ENCODE results near the gene REPS1.

REPS1 gene

DNA sequence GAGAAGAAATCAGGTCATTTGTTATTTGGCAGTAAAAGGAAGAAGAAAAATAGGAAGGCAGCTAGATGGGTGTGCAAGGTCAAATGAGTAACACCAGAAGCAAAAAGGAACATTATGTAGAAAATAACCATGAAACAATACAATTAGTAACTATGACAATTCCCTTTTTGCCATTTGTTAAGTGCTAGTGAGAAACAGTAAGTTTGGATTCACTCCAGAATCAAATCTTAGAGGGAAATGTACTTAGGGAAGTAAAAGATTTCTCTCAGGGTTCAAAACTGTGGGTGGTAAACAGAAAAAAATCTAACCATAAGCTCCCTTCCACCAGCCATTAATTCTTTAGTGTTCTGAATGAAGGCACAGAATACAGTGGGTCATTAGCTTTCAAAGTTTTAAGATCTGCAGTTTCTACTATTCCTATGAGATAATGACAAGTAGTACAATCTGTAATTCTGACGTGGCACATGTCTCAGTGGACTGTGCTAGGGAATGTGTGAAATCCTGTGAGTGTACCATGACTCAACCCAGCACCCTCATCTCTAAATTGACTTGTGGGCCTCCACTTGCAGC lies 17.1 kb downstream of the REPS1 start:
- Histone ChIP-seq H3K79me2 (ENCODE audit: control insufficient read depth, insufficient read depth, low read length, unreplicated experiment) (peaks cover 76% of the 10 kb centered on the region), H3K4me3 (ENCODE audit: low read depth, low read length) (peak overlapping the region; percentile 57), H3K36me3 (ENCODE audit: insufficient read depth, low read length) (no peaks in the 10 kb centered on the region), H3K4me1 (ENCODE audit: control insufficient read depth, insufficient read depth, low read length, unreplicated experiment) (peaks cover 74% of the 10 kb centered on the region), H3K27ac (ENCODE audit: low read depth, low read length) (peak overlapping the region; percentile 99), H3K27me3 (ENCODE audit: insufficient read depth, low read length) (no peaks in the 10 kb centered on the region), H2AFZ (ENCODE audit: low read length, unreplicated experiment) (no peak overlapping the region)

DNA sequence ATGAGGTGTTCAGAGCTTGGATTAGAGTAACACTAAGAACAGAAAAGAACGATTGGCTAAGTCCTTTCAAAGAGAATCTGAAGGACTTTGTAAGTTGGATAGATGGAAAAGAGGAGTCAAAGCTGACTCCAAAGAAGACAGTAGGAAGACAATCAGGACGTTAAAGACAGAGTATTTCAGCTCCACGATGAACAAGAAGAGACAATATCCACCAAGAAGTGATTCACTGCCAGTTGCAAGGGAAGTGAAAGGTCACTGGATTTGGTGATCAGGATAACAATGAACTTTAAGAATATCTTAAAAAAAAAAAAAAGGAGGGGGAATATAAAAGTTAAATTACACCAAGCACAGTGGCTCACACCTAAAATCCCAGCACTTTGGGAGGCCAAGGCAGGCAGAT lies 17.9 kb downstream of the REPS1 start:
- no peaks in the 10 kb centered on the region for H3K27me3 ChIP-seq (ENCODE audit: insufficient read depth, low read length)
- peaks cover 74% of the 10 kb centered on the region for H3K4me1 ChIP-seq (ENCODE audit: control insufficient read depth, insufficient read depth, low read length, unreplicated experiment)
- peaks cover 75% of the 10 kb centered on the region for H3K79me2 ChIP-seq (ENCODE audit: control insufficient read depth, insufficient read depth, low read length, unreplicated experiment)
- peak overlapping the region; percentile 20 for H2AFZ ChIP-seq (ENCODE audit: low read length, unreplicated experiment)
- H3K4me3 ChIP-seq (ENCODE audit: low read depth, low read length), result peak overlapping the region; percentile 19
- H3K36me3 ChIP-seq (ENCODE audit: insufficient read depth, low read length), result no peaks in the 10 kb centered on the region
- H3K27ac ChIP-seq (ENCODE audit: low read depth, low read length), result peak overlapping the region; percentile 99

DNA sequence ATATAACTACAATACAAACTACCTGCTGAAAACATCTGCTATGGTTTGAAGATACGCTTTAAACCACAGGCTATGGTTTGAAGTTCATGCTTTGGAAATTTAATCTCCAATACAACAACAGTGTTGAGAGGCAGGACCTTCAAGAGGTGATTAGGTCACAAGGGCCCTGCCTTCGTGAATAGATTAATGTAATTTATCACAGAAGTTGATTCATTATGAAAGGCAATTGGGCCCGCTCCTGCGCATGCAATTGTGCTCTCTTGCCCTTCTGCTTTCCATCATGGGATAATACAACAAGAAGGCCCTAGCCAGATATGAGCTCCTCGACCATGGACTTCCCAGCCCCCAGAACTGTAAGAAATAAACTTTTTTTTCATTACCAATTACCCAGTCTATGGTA lies 21.2 kb downstream of the REPS1 start:
- Histone ChIP-seq H3K36me3 (ENCODE audit: insufficient read depth, low read length) (no peaks in the 10 kb centered on the region), H3K79me2 (ENCODE audit: control insufficient read depth, insufficient read depth, low read length, unreplicated experiment) (peaks cover 70% of the 10 kb centered on the region), H3K27ac (ENCODE audit: low read depth, low read length) (no peak overlapping the region), H2AFZ (ENCODE audit: low read length, unreplicated experiment) (no peak overlapping the region), H3K4me3 (ENCODE audit: low read depth, low read length) (no peak overlapping the region), H3K27me3 (ENCODE audit: insufficient read depth, low read length) (no peaks in the 10 kb centered on the region), H3K4me1 (ENCODE audit: control insufficient read depth, insufficient read depth, low read length, unreplicated experiment) (peaks cover 59% of the 10 kb centered on the region)

DNA sequence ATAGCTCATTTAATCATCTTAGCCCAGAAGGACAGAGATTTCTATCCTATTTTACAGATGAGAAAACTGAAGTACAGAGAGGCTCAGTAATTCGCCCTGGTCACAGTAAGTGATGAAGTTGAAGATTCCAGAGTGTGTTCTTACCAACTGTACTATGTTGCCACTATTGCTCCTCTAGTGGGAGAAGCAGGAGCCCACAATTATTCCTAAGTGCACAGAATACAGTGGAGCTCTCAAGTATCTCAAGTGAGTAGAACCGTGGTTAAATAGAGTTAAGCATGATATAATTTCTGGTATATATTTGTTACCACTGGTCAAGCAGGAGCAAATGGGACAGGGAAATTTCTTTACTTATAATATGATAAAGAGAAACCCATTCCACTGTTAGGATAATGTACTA lies 22.1 kb downstream of the REPS1 start:
- H3K27ac ChIP-seq (ENCODE audit: low read depth, low read length), result no peak overlapping the region
- no peak overlapping the region for H2AFZ ChIP-seq (ENCODE audit: low read length, unreplicated experiment)
- H3K4me3 ChIP-seq (ENCODE audit: low read depth, low read length), result no peak overlapping the region
- H3K36me3 ChIP-seq (ENCODE audit: insufficient read depth, low read length), result no peaks in the 10 kb centered on the region
- H3K4me1 ChIP-seq (ENCODE audit: control insufficient read depth, insufficient read depth, low read length, unreplicated experiment), result peaks cover 52% of the 10 kb centered on the region
- H3K79me2 ChIP-seq (ENCODE audit: control insufficient read depth, insufficient read depth, low read length, unreplicated experiment), result peaks cover 77% of the 10 kb centered on the region
- H3K27me3 ChIP-seq (ENCODE audit: insufficient read depth, low read length), result no peaks in the 10 kb centered on the region

GRCh38 chr6:138965291-138965874 lies 22.7 kb downstream of the REPS1 start:
- Histone ChIP-seq H2AFZ (ENCODE audit: low read length, unreplicated experiment) (no peak overlapping the region), H3K4me1 (ENCODE audit: control insufficient read depth, insufficient read depth, low read length, unreplicated experiment) (peaks cover 46% of the 10 kb centered on the region), H3K36me3 (ENCODE audit: insufficient read depth, low read length) (no peaks in the 10 kb centered on the region), H3K79me2 (ENCODE audit: control insufficient read depth, insufficient read depth, low read length, unreplicated experiment) (peaks cover 83% of the 10 kb centered on the region), H3K27ac (ENCODE audit: low read depth, low read length) (no peak overlapping the region), H3K4me3 (ENCODE audit: low read depth, low read length) (no peak overlapping the region), H3K27me3 (ENCODE audit: insufficient read depth, low read length) (no peaks in the 10 kb centered on the region)

DNA sequence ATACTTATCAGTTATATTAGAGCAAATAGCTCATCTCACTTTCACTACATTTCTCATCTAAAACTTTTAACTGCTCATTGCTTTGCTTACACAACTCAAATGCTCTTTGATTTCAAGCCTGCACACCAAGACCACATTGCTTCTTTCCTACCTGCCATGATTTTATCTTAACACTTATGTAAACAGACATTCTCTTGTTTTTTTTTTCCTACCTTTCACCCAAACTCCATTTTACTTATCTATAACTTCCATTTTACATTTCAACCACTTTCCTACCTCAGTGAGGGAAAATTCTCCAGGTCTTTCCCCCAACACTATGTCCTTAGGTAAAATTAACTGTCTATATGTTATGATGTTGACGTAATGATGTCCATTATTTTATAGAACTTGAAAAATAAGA lies 24.0 kb downstream of the REPS1 start:
- peak overlapping the region; percentile 87 for H2AFZ ChIP-seq (ENCODE audit: low read length, unreplicated experiment)
- no peaks in the 10 kb centered on the region for H3K36me3 ChIP-seq (ENCODE audit: insufficient read depth, low read length)
- peak overlapping the region; percentile 61 for H3K4me3 ChIP-seq (ENCODE audit: low read depth, low read length)
- H3K27ac ChIP-seq (ENCODE audit: low read depth, low read length), result peak overlapping the region; percentile 90
- H3K79me2 ChIP-seq (ENCODE audit: control insufficient read depth, insufficient read depth, low read length, unreplicated experiment), result peaks cover 92% of the 10 kb centered on the region
- H3K27me3 ChIP-seq (ENCODE audit: insufficient read depth, low read length), result no peaks in the 10 kb centered on the region
- peaks cover 42% of the 10 kb centered on the region for H3K4me1 ChIP-seq (ENCODE audit: control insufficient read depth, insufficient read depth, low read length, unreplicated experiment)

DNA sequence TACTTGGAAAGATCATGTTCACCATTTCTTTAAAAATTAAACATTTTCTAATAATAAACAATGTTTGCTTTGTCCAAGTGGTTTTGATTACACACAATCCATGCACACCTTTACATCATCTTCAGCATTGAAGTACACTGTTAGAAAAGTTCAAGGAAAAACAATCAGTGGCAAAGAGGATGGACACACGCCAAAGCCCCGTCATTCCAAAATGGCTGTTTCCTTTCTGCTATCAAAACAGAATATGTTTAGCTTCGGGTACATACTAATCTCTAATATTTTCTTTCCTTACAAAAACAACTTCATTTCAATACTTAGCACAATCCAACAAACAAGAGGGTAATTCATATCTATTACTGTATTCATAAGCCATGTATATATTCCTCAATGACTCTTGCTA lies 24.5 kb downstream of the REPS1 start:
- Histone ChIP-seq H3K4me3 (ENCODE audit: low read depth, low read length) (peak overlapping the region; percentile 61), H3K4me1 (ENCODE audit: control insufficient read depth, insufficient read depth, low read length, unreplicated experiment) (peaks cover 42% of the 10 kb centered on the region), H3K36me3 (ENCODE audit: insufficient read depth, low read length) (no peaks in the 10 kb centered on the region), H3K79me2 (ENCODE audit: control insufficient read depth, insufficient read depth, low read length, unreplicated experiment) (peaks cover 92% of the 10 kb centered on the region), H3K27me3 (ENCODE audit: insufficient read depth, low read length) (no peaks in the 10 kb centered on the region), H3K27ac (ENCODE audit: low read depth, low read length) (peak overlapping the region; percentile 90), H2AFZ (ENCODE audit: low read length, unreplicated experiment) (peak overlapping the region; percentile 87)

- no peaks in the 10 kb centered on the region for H3K27me3 ChIP-seq (ENCODE audit: insufficient read depth, low read length)
- H2AFZ ChIP-seq (ENCODE audit: low read length, unreplicated experiment), result no peak overlapping the region
- peak overlapping the region; percentile 90 for H3K27ac ChIP-seq (ENCODE audit: low read depth, low read length)
- H3K36me3 ChIP-seq (ENCODE audit: insufficient read depth, low read length), result no peaks in the 10 kb centered on the region
- peaks cover 41% of the 10 kb centered on the region for H3K4me1 ChIP-seq (ENCODE audit: control insufficient read depth, insufficient read depth, low read length, unreplicated experiment)
- peak overlapping the region; percentile 61; the same call in 1 of the 2 replicates for H3K4me3 ChIP-seq (ENCODE audit: low read depth, low read length)
- H3K79me2 ChIP-seq (ENCODE audit: control insufficient read depth, insufficient read depth, low read length, unreplicated experiment), result peaks cover 92% of the 10 kb centered on the region
Observed at GRCh38 chr6:138963119-138963518, 24.9 kb downstream of the REPS1 start.

DNA sequence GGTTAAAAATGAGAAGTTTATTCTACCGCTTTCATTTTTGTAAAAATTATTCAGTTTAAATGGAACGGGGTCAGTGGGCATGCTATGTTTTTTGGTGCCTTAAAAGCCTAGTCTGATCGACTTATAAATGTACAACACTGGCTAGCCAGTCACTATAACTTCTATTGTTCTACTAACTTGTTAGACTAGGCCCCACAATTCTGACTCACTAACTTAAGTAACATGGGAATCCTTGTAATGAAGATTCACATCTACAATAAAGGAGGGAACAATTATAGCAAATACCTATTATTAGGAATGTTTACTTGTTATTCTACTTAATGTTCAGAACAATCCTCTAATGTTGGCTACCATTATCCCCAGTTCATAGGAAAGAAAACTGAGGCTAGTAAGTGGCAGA lies 28.5 kb downstream of the REPS1 start:
- no peaks in the 10 kb centered on the region for H3K27me3 ChIP-seq (ENCODE audit: insufficient read depth, low read length)
- peaks cover 90% of the 10 kb centered on the region for H3K79me2 ChIP-seq (ENCODE audit: control insufficient read depth, insufficient read depth, low read length, unreplicated experiment)

DNA sequence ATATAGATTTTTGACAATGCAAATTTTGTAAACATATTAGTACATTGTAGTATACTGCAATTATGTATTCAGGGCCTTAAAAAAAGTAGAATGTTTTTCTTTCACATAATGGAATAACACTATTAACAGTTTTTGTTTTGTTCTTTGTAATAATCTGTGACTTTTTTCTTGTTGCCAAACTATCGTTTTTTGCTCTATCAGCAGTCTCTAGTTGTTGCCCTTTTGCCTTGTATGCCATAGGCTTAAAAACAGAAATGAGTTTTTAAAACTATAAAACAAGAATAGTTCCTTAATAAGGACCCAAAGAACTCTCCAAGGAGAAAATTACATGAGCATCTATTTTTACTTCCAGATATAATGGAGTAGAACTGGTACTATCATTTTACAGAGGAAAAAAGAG lies 29.5 kb downstream of the REPS1 start:
- Histone ChIP-seq H3K4me3 (ENCODE audit: low read depth, low read length) (no peak overlapping the region), H3K27ac (ENCODE audit: low read depth, low read length) (peak overlapping the region; percentile 73; the same call in 1 of the 2 replicates), H3K36me3 (ENCODE audit: insufficient read depth, low read length) (no peaks in the 10 kb centered on the region), H3K4me1 (ENCODE audit: control insufficient read depth, insufficient read depth, low read length, unreplicated experiment) (peaks cover 51% of the 10 kb centered on the region), H3K79me2 (ENCODE audit: control insufficient read depth, insufficient read depth, low read length, unreplicated experiment) (peaks cover 90% of the 10 kb centered on the region), H2AFZ (ENCODE audit: low read length, unreplicated experiment) (no peak overlapping the region), H3K27me3 (ENCODE audit: insufficient read depth, low read length) (no peaks in the 10 kb centered on the region)

More for the DNA sequence above, 28.5 kb downstream of the REPS1 start:
- Histone ChIP-seq H2AFZ (ENCODE audit: low read length, unreplicated experiment) (no peak overlapping the region), H3K36me3 (ENCODE audit: insufficient read depth, low read length) (no peaks in the 10 kb centered on the region), H3K27ac (ENCODE audit: low read depth, low read length) (no peak overlapping the region; the same call in 1 of the 2 replicates), H3K4me3 (ENCODE audit: low read depth, low read length) (no peak overlapping the region), H3K4me1 (ENCODE audit: control insufficient read depth, insufficient read depth, low read length, unreplicated experiment) (peaks cover 51% of the 10 kb centered on the region)

DNA sequence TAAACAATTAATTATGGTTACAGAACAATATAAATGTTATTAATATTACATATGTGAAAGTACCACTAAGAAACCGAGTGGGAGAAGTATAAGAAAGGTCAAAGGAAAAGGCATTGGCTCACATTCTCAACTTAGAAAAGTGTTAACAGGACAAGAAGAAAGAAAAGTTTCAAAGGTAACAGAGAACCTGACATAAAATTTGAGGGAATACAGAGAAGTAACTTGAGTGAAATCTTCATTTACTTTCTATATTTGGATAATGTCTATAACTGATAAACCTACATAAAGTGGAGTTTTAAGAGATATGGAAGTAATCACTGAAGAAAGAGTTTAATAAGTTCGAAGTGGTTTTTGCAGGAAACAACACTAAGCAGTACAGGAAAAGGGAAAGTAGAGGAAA lies 30.1 kb downstream of the REPS1 start:
- H3K36me3 ChIP-seq (ENCODE audit: insufficient read depth, low read length), result no peaks in the 10 kb centered on the region
- H3K4me1 ChIP-seq (ENCODE audit: control insufficient read depth, insufficient read depth, low read length, unreplicated experiment), result peaks cover 52% of the 10 kb centered on the region
- H3K4me3 ChIP-seq (ENCODE audit: low read depth, low read length), result peak overlapping the region; percentile 32; the same call in 1 of the 2 replicates
- H3K79me2 ChIP-seq (ENCODE audit: control insufficient read depth, insufficient read depth, low read length, unreplicated experiment), result peaks cover 90% of the 10 kb centered on the region
- peak overlapping the region; percentile 73 for H3K27ac ChIP-seq (ENCODE audit: low read depth, low read length)
- no peak overlapping the region for H2AFZ ChIP-seq (ENCODE audit: low read length, unreplicated experiment)
- H3K27me3 ChIP-seq (ENCODE audit: insufficient read depth, low read length), result no peaks in the 10 kb centered on the region
